Panc1 (cell line): ENCODE measurements around the gene BHLHA15. TPM values are rescaled to one million over a fixed set of nuclear protein-coding genes. Genes with fewer than 3 reads are reported as not detected.

Experiments used
- ATAC-seq: fragments of 200-7000 bp; cut with Tn5 transposase; 2 replicates; pipeline ENCODE4 v1.9.1; 2020; ENCODE audit warnings: mild to moderate bottlenecking, moderate library complexity
- BruUV-seq: library from RNA; stranded (reverse); fragments of 400-500 nt; replicated peaks from 2 replicates; lab custom pipeline; 2021; lab: Mats Ljungman, UMichigan
- CTCF ChIA-PET: fragments of 300-600 bp; sonication (Branson Sonifier 250); formaldehyde crosslinking; loops from one replicate; lab custom pipeline; 2022; ENCODE audit warnings: antibody characterized with exemption; lab: Charles Lee
- POLR2A ChIA-PET: fragments of 300-600 bp; sonication (Branson Sonifier 250); formaldehyde crosslinking; loops from one replicate; lab custom pipeline; 2022; ENCODE audit warnings: antibody characterized with exemption; lab: Charles Lee
- DNase-seq: peaks from one replicate; pipeline ENCODE4 v3.0.0-alpha.2; 2010; ENCODE audit warnings: low read depth, low spot score
- H3K27ac ChIP-seq: 2 replicates; pipeline ENCODE4 v1.5.1; 2011; ENCODE audit warnings: mild to moderate bottlenecking, low read length, inconsistent platforms
- H3K27me3 ChIP-seq: fragments of 200-500 bp; sonication (Bioruptor generic); 2 replicates; pipeline ENCODE4 v1.6.0; 2014; ENCODE audit warnings: low read length, inconsistent platforms; ENCODE audit not compliant: control insufficient read depth, insufficient read depth
- H3K36me3 ChIP-seq: fragments of 200-500 bp; sonication (Bioruptor generic); 2 replicates; pipeline ENCODE4 v1.5.1; 2014; ENCODE audit warnings: inconsistent platforms, mild to moderate bottlenecking, low read length, moderate library complexity; ENCODE audit not compliant: control insufficient read depth, insufficient read depth
- H3K4me1 ChIP-seq: 2 replicates; pipeline ENCODE4 v1.5.1; 2011; ENCODE audit warnings: inconsistent platforms, mild to moderate bottlenecking, low read length, moderate library complexity; ENCODE audit not compliant: control insufficient read depth, insufficient read depth
- H3K4me3 ChIP-seq, 2 experiments: 2 replicates each; pipeline ENCODE4 v1.5.1; 2011 to 2012; ENCODE audit warnings: low read depth in 2 of 2, low read length in 2 of 2, mild to moderate bottlenecking in 2 of 2, inconsistent platforms in 1 of 2, moderate library complexity in 1 of 2
- H3K9me3 ChIP-seq: fragments of 200-500 bp; sonication (Bioruptor generic); 2 replicates; pipeline ENCODE4 v1.5.1; 2014; ENCODE audit warnings: low read depth, mild to moderate bottlenecking, inconsistent platforms, low read length, moderate library complexity; ENCODE audit not compliant: control insufficient read depth, insufficient read depth
- POLR2AphosphoS5 ChIP-seq: IDR thresholded peaks from 2 replicates; pipeline ENCODE4 v1.6.1; 2012; ENCODE audit warnings: mild to moderate bottlenecking, low read depth, low read length, moderate library complexity
- SIN3A ChIP-seq: IDR thresholded peaks from 2 replicates; pipeline ENCODE4 v1.6.1; 2012; ENCODE audit warnings: low read depth, mild to moderate bottlenecking, low read length, moderate library complexity, borderline replicate concordance; ENCODE audit not compliant: insufficient read depth
- TCF7L2 ChIP-seq: IDR thresholded peaks from 2 replicates; pipeline ENCODE4 v1.6.1; 2011; ENCODE audit warnings: mild to moderate bottlenecking, low read depth, low read length, inconsistent platforms
- in situ Hi-C: cut with HindIII; loops from 2 replicates; pipeline ENCODE4 v1.10.0; 2016; ENCODE audit warnings: low sequenced_read_pairs, low pct_unique_long_range_greater_than_20kb
- intact Hi-C: fragments of 100-400 bp; cut with micrococcal nuclease; formaldehyde crosslinking; loops from one replicate; pipeline ENCODE4 v1.10.0; 2022; ENCODE audit not compliant: unreplicated experiment
- total RNA-seq: library from RNA; stranded (reverse); gene quantifications from one replicate; pipeline ENCODE4 v1.2.1, GENCODE V29; 2021; ENCODE audit not compliant: unreplicated experiment
- TF ChIP-seq, protein P1 (sequence below): fragments of 450-650 bp; IDR thresholded peaks from 2 replicates; pipeline ENCODE4 v1.5.1; 2017; ENCODE audit warnings: mild to moderate bottlenecking
- TF ChIP-seq, protein P2 (sequence below), 2 experiments: IDR thresholded peaks; 2 replicates each; pipeline ENCODE4 v1.6.1; 2011 to 2012; ENCODE audit warnings: low read depth in 2 of 2, control low read depth in 1 of 2, low read length in 1 of 2, mild to moderate bottlenecking in 1 of 2, moderate library complexity in 1 of 2; ENCODE audit not compliant: insufficient read depth in 1 of 2

Gene BHLHA15
- total RNA-seq, 1 experiment from 2014 or later = 0.26 TPM

DNA sequence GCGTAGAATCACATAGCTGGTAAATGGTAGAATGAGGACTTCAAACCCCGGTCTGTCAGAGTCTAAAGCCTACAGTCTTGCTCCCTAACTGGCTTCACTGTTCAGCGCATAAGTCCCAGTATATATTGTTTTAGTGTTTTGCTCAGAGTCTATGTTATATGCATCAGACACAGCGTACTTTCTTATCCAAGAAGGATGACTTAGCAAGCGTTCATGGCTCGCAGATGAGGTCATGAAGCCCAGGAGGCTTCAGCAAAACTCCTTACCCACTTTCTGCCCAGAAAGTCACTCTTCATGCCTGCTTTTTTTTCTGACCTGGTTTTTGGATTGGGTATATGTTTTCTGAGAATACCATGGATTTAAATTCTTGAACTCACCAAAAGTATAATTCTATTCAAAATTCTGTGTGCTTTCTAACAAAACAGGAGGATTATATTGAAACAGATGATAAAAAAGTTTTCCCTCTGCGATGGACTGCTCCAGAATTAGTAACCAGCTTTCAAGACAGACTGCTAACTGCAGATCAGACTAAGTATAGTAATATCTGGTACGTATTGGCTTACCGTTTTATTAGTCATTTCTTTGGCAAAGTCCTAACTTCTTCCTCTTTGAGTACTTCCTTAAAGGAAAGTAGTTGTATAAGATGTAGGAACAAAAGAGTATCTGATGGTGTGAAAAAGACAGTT lies 24.6 kb upstream of the BHLHA15 start:
- Histone ChIP-seq H3K4me1 (no peaks in the 10 kb centered on the region), H3K4me3 (no peak overlapping the region), H3K9me3 (no peaks in the 10 kb centered on the region), H3K27me3 (no peaks in the 10 kb centered on the region), H3K36me3 (no peaks in the 10 kb centered on the region), H3K27ac (no peak overlapping the region)
- TF ChIP-seq, protein P1, sequence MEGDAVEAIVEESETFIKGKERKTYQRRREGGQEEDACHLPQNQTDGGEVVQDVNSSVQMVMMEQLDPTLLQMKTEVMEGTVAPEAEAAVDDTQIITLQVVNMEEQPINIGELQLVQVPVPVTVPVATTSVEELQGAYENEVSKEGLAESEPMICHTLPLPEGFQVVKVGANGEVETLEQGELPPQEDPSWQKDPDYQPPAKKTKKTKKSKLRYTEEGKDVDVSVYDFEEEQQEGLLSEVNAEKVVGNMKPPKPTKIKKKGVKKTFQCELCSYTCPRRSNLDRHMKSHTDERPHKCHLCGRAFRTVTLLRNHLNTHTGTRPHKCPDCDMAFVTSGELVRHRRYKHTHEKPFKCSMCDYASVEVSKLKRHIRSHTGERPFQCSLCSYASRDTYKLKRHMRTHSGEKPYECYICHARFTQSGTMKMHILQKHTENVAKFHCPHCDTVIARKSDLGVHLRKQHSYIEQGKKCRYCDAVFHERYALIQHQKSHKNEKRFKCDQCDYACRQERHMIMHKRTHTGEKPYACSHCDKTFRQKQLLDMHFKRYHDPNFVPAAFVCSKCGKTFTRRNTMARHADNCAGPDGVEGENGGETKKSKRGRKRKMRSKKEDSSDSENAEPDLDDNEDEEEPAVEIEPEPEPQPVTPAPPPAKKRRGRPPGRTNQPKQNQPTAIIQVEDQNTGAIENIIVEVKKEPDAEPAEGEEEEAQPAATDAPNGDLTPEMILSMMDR = no peak
- no peak for TF ChIP-seq SIN3A
- no peak for TF ChIP-seq POLR2AphosphoS5
- TF ChIP-seq, protein P2, sequence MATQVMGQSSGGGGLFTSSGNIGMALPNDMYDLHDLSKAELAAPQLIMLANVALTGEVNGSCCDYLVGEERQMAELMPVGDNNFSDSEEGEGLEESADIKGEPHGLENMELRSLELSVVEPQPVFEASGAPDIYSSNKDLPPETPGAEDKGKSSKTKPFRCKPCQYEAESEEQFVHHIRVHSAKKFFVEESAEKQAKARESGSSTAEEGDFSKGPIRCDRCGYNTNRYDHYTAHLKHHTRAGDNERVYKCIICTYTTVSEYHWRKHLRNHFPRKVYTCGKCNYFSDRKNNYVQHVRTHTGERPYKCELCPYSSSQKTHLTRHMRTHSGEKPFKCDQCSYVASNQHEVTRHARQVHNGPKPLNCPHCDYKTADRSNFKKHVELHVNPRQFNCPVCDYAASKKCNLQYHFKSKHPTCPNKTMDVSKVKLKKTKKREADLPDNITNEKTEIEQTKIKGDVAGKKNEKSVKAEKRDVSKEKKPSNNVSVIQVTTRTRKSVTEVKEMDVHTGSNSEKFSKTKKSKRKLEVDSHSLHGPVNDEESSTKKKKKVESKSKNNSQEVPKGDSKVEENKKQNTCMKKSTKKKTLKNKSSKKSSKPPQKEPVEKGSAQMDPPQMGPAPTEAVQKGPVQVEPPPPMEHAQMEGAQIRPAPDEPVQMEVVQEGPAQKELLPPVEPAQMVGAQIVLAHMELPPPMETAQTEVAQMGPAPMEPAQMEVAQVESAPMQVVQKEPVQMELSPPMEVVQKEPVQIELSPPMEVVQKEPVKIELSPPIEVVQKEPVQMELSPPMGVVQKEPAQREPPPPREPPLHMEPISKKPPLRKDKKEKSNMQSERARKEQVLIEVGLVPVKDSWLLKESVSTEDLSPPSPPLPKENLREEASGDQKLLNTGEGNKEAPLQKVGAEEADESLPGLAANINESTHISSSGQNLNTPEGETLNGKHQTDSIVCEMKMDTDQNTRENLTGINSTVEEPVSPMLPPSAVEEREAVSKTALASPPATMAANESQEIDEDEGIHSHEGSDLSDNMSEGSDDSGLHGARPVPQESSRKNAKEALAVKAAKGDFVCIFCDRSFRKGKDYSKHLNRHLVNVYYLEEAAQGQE (IDR thresholded peaks at IDR 0.05; ENCODE audit: insufficient read depth in 1 of 2, low read depth in 2 of 2, low read length in 1 of 2) = no peak
- TF ChIP-seq TCF7L2 = no peak
- DNase-seq (no peak), ATAC-seq (no peak)
- ChIA-PET CTCF (interaction anchor here (0.6 to 0.7 kb wide), 2 partner anchors 167 to 985 kb away, joined by 3 to 4 read pairs; no protein-coding TSS in a partner anchor), POLR2A (interaction anchor here (0.7 kb wide), 1 partner anchor 13 kb away, joined by 4 read pairs; no protein-coding TSS in a partner anchor)
- BruUV-seq = no TSS peak
- intact Hi-C loops = no loop called here
- in situ Hi-C loops = no loop called here

DNA sequence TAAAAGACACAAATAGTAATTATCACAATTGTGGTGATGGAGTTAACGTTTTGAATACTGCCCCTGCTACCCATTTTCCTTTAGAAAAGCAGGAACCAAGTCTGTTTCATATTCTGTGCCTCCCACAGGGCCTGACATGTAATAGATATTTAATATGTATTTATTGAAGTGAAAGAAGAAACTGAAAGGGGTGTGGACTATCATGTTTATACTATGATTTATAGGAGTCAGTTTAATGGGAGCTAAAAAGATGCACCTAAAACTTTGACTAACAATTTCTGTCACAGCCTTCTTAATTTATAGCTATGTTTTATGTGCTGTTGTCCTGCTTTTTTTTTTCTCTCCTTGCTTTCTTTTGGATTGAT lies 24.1 kb upstream of the BHLHA15 start:
- TF ChIP-seq SIN3A (no peak), POLR2AphosphoS5 (no peak), TCF7L2 (no peak)
- TF ChIP-seq, protein P1 = no peak
- TF ChIP-seq, protein P2 (IDR thresholded peaks at IDR 0.05; ENCODE audit: insufficient read depth in 1 of 2, low read depth in 2 of 2, low read length in 1 of 2) = no peak
- ChIA-PET CTCF (no interaction called here), POLR2A (interaction anchor here (0.6 to 0.7 kb wide), 2 partner anchors 12 to 104 kb away, joined by 3 to 4 read pairs; no protein-coding TSS in a partner anchor)
- Histone ChIP-seq H3K4me1 (no peaks in the 10 kb centered on the region), H3K36me3 (no peaks in the 10 kb centered on the region), H3K9me3 (no peaks in the 10 kb centered on the region), H3K27ac (no peak overlapping the region), H3K27me3 (no peaks in the 10 kb centered on the region), H3K4me3 (no peak overlapping the region)
- intact Hi-C loops (no loop called here), in situ Hi-C loops (no loop called here)
- no peak for DNase-seq
- ATAC-seq = no peak
- no TSS peak for BruUV-seq
